Cardiac muscle cell (in vitro differentiated cells and primary cell): ENCODE measurements around the gene AZI2. TPM values are rescaled to one million over a fixed set of nuclear protein-coding genes. Genes with fewer than 3 reads are reported as not detected.

Experiments
- DNase-seq, 2 donors: peaks; one replicate each; pipeline versions ENCODE4 v3.0.0 to v3.0.0-alpha.2; 2010 to 2017; ENCODE audit warnings: low read depth in 1 of 2, low spot score in 1 of 2
- H3K27ac ChIP-seq: fragments of 200-600 bp; sonication (generic); 2 replicates; pipeline ENCODE4 v1.5.1; 2016
- H3K27me3 ChIP-seq: fragments of 200-600 bp; sonication (generic); 2 replicates; pipeline ENCODE4 v1.6.0; 2016; ENCODE audit warnings: control low read depth
- H3K36me3 ChIP-seq: fragments of 200-600 bp; sonication (generic); 2 replicates; pipeline ENCODE4 v1.5.1; 2016; ENCODE audit warnings: control low read depth
- H3K4me1 ChIP-seq: fragments of 200-600 bp; sonication (generic); 2 replicates; pipeline ENCODE4 v1.8.1; 2017; ENCODE audit warnings: low read depth, mild to moderate bottlenecking, mixed run types
- H3K4me3 ChIP-seq: fragments of 200-600 bp; sonication (generic); 2 replicates; pipeline ENCODE4 v1.5.1; 2016; ENCODE audit warnings: mild to moderate bottlenecking
- H3K9me3 ChIP-seq: fragments of 200-600 bp; sonication (generic); 2 replicates; pipeline ENCODE4 v1.5.1; 2017; ENCODE audit warnings: low read depth, mild to moderate bottlenecking, control low read depth
- polyA plus RNA-seq: library from polyadenylated mRNA; unstranded; fragments of >200 nt; fragmentation: Nextera tagmentation; extraction: Ambion mirVana; gene quantifications from 2 replicates; pipeline ENCODE4 v1.2.1, GENCODE V29; 2016
- total RNA-seq: library from RNA; depleted of rRNA; stranded (reverse); fragments of >200 nt; gene quantifications from 2 replicates; pipeline ENCODE4 v1.2.3, GENCODE V29; 2016
- TF ChIP-seq, protein P1 (sequence below): IDR thresholded peaks from 2 replicates; pipeline ENCODE4 v1.5.1; 2012; ENCODE audit warnings: low read depth, mild to moderate bottlenecking, low read length

The AZI2 gene
- total and polyA plus RNA-seq, 2 experiments from 2014 or later, result 49.3 to 72.8 TPM

DNA sequence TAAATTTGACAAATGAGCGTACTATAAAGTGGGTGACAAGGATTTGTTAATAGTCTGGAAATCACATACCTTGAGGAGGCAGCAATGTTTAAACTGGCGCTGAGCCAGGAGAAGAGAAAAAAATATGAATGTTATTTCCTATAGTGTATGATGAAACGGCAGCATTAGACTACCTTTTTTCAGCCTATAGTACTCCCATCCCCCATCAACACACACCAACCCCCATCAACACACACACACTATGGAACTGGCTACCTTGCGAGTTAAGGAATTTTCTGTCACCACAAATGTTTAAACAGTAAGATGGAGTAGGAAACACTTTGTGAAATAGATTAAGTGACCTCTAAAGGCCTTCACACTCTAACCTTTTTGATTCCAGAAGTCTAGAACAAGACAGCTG is 46.9 kb downstream of the AZI2 start:
- no peaks in the 10 kb centered on the region for H3K9me3 ChIP-seq
- H3K4me1 ChIP-seq, result no peaks in the 10 kb centered on the region
- no peaks in the 10 kb centered on the region for H3K27me3 ChIP-seq
- TF ChIP-seq, protein P1, sequence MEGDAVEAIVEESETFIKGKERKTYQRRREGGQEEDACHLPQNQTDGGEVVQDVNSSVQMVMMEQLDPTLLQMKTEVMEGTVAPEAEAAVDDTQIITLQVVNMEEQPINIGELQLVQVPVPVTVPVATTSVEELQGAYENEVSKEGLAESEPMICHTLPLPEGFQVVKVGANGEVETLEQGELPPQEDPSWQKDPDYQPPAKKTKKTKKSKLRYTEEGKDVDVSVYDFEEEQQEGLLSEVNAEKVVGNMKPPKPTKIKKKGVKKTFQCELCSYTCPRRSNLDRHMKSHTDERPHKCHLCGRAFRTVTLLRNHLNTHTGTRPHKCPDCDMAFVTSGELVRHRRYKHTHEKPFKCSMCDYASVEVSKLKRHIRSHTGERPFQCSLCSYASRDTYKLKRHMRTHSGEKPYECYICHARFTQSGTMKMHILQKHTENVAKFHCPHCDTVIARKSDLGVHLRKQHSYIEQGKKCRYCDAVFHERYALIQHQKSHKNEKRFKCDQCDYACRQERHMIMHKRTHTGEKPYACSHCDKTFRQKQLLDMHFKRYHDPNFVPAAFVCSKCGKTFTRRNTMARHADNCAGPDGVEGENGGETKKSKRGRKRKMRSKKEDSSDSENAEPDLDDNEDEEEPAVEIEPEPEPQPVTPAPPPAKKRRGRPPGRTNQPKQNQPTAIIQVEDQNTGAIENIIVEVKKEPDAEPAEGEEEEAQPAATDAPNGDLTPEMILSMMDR, result no peak
- no peak overlapping the region for H3K4me3 ChIP-seq
- no peak for DNase-seq
- H3K27ac ChIP-seq, result no peak overlapping the region
- H3K36me3 ChIP-seq, result no peaks in the 10 kb centered on the region

DNA sequence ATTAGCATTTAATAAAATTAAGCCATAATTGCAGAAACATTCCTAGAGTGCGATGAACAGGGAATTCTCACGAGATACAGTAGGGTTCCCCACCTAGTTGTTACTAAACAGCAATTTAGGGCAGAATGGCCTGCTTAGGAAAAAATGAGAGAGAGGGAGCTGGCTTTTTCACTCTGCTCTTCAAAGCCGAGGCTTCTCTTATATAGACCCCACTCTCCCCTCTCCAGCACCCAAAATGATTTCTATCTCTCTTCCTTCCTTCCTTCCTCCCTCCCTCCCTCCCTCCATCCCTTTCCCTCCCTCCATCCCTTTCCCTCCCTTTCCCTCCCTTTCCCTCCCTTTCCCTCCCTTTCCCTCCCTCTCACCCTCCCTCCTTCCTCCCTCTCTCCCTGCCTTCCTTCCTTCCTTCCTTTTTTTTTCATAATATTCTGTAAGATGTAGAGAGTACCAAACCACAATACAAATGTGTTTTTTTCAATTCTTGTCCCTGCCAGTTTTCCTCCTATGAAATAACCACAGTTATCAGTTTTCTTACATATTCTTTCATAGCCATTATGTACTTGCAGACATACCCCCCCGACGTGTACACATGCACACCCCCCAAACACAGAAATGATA is 48.2 kb downstream of the AZI2 start:
- H3K4me1 ChIP-seq, result no peaks in the 10 kb centered on the region
- no peak overlapping the region for H3K4me3 ChIP-seq
- H3K36me3 ChIP-seq, result no peaks in the 10 kb centered on the region
- TF ChIP-seq, protein P1, result no peak
- no peaks in the 10 kb centered on the region for H3K27me3 ChIP-seq
- no peak overlapping the region for H3K27ac ChIP-seq
- DNase-seq, result no peak
- H3K9me3 ChIP-seq, result no peaks in the 10 kb centered on the region

DNA sequence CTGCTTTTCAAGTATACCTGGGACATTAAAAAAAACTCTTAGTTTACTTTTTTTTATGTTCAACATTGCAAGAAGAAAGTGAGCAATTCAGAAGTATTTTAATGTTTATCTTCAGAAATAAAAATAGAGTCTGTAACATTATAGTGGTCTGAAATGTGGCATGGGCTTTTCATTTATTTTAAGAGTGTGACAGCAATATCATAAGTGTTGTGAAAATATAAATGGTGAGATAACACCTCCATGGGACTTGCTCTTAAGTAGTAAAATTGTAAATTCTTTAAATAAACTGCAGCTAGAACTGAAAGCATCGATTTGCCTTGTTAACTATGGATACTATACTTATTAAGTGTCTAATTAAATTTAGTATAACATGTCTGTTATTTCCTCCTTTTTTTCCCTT is 48.9 kb downstream of the AZI2 start:
- Histone ChIP-seq H3K27me3 (no peaks in the 10 kb centered on the region), H3K4me1 (no peaks in the 10 kb centered on the region), H3K4me3 (no peak overlapping the region), H3K9me3 (no peaks in the 10 kb centered on the region), H3K36me3 (no peaks in the 10 kb centered on the region), H3K27ac (no peak overlapping the region)
- TF ChIP-seq, protein P1, result no peak
- DNase-seq, result no peak

DNA sequence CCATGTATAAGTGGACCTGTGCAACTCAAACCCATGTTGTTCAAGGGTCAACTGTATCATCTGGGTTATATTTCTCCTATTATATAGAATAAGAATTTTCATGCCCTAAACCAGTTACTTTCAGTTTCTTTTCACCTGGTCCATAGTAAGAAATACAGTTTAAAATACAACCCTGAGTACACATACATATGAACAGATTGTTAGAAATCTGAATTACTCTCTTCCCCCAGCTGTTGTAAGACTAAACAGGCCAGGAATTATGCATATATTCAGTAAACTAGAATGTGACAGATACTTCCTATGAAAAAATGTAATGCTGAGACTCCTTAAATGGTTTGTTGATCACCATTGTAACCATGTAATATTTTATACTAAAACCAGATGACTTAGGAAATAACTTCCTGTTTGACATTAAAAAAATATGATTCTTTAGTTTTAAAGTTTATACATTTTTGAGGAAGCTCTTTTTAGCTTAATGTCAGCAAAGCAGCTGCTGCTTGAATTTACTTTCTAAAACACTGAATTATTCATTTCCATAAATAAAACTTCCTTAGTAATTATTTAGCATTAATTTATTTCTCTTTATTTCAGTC is 52.6 kb downstream of the AZI2 start:
- TF ChIP-seq, protein P1, result no peak
- Histone ChIP-seq H3K27me3 (no peaks in the 10 kb centered on the region), H3K4me3 (no peak overlapping the region), H3K27ac (no peak overlapping the region), H3K36me3 (no peaks in the 10 kb centered on the region), H3K9me3 (no peaks in the 10 kb centered on the region), H3K4me1 (no peaks in the 10 kb centered on the region)
- DNase-seq, result peak in 1 of 2 donors; percentile 15

DNA sequence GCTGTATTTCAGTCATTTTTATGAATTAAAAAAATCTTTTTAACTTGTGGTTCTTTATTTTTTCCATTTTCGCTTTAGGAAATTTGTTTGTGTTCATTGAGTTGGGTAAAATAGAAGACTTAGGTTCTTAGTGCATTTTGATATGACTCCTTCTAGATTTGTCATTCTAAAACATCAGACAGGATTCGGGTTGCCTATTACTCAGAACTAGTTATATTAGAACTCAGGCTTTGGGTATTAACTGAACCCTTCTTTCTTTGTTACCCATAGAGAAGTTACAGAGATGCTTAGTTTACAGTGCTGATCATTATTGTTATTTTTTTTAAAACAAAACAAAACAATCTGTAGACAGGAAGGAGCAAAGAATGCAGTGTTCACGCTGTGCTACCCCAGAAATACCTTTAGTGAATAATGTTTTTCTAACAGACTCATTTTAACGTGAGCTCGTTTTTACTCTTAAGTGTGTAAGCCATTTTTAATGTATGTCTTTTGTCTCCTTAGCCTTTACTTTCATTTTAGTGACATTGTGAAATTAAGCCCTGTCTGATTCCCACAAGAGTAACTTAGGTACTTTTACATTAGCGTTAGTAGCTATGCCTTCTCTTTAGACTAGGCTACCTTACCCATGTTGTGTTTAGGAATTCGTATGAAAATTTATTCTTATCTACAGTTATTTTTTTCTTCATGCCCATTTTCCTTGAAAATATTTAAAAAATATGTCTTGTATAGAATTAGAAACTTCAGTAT is 53.8 kb downstream of the AZI2 start:
- no peak for DNase-seq
- H3K27ac ChIP-seq, result no peak overlapping the region
- H3K9me3 ChIP-seq, result no peaks in the 10 kb centered on the region
- no peak overlapping the region for H3K4me3 ChIP-seq
- no peaks in the 10 kb centered on the region for H3K36me3 ChIP-seq
- TF ChIP-seq, protein P1, result no peak
- H3K27me3 ChIP-seq, result no peaks in the 10 kb centered on the region
- no peaks in the 10 kb centered on the region for H3K4me1 ChIP-seq
